ENCODE measurements around the gene ZC3H12A. TPM values are rescaled to one million over a fixed set of nuclear protein-coding genes. Genes with fewer than 3 reads are reported as not detected.

Gene ZC3H12A
- total RNA-seq, 6 experiments from 2014 or later, result 5.6 to 7.0 (median 6.3) TPM

- H3K27me3 Mint-ChIP-seq (ENCODE audit: insufficient read depth), result no peaks in the 10 kb centered on the region; the same call in none of the 2 replicates
Observed at GRCh38 chr1:37472994-37473393, 1.4 kb upstream of the ZC3H12A start.

DNA sequence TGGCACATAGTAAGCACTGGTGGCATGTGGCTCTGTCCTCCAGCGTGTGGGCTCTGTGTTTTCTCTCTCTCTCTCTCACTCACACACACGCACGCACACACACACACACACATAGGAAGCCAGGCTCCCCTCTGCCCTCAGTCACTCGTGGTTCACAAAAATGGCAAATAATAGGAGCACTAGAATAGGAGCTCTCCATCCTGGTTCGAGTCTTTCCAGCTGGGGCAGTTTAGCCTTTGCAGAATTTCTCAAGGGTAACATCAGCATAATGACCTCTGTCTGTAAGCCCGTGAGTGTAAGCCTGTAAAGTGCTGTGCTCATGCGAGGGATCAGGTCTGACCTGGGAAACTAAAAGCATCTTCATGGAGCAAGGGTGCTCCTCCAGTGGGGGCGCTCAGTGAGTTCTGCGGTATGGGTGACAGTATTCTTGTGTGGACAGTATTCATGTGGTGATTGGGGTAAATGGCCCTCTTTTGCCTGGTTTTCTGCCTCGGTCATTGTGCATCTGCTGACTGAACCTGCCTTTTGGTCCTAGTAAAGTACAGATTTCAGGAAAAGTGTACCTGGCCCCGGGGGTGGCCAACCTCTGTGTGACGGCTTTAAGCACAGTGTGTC is 842 bp upstream of the ZC3H12A start:
- Mint-ChIP-seq H3K27me3 (ENCODE audit: insufficient read depth) (no peaks in the 10 kb centered on the region; the same call in none of the 2 replicates), H3K27ac (peak overlapping the region; percentile 69), H3K4me3 (peak overlapping the region; percentile 77), H3K4me1 (ENCODE audit: low read depth) (peaks cover 73% of the 10 kb centered on the region), H3K9me3 (no peaks in the 10 kb centered on the region), H3K36me3 (ENCODE audit: low read depth) (peaks cover 12% of the 10 kb centered on the region; the same call in 1 of the 2 replicates)
- no peak for DNase-seq
- TF ChIP-seq, protein P1, sequence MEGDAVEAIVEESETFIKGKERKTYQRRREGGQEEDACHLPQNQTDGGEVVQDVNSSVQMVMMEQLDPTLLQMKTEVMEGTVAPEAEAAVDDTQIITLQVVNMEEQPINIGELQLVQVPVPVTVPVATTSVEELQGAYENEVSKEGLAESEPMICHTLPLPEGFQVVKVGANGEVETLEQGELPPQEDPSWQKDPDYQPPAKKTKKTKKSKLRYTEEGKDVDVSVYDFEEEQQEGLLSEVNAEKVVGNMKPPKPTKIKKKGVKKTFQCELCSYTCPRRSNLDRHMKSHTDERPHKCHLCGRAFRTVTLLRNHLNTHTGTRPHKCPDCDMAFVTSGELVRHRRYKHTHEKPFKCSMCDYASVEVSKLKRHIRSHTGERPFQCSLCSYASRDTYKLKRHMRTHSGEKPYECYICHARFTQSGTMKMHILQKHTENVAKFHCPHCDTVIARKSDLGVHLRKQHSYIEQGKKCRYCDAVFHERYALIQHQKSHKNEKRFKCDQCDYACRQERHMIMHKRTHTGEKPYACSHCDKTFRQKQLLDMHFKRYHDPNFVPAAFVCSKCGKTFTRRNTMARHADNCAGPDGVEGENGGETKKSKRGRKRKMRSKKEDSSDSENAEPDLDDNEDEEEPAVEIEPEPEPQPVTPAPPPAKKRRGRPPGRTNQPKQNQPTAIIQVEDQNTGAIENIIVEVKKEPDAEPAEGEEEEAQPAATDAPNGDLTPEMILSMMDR (IDR thresholded peaks at IDR 0.05), result no peak; the same call in 1 of the 2 replicates

More at GRCh38 chr1:37472994-37473393, 1.4 kb upstream of the ZC3H12A start:
- Mint-ChIP-seq H3K36me3 (ENCODE audit: low read depth) (peaks cover 7% of the 10 kb centered on the region; the same call in 1 of the 2 replicates), H3K9me3 (no peaks in the 10 kb centered on the region), H3K4me3 (peak overlapping the region; percentile 77), H3K27ac (peak overlapping the region; percentile 95), H3K4me1 (ENCODE audit: low read depth) (peaks cover 67% of the 10 kb centered on the region)
- TF ChIP-seq, protein P1 (IDR thresholded peaks at IDR 0.05), result no peak
- DNase-seq, result no peak

- DNase-seq, result peak; percentile 51
- no peaks in the 10 kb centered on the region; the same call in none of the 2 replicates for H3K27me3 Mint-ChIP-seq (ENCODE audit: insufficient read depth)
- H3K36me3 Mint-ChIP-seq (ENCODE audit: low read depth), result peaks cover 12% of the 10 kb centered on the region; the same call in 1 of the 2 replicates
- peaks cover 81% of the 10 kb centered on the region for H3K4me1 Mint-ChIP-seq (ENCODE audit: low read depth)
- no peaks in the 10 kb centered on the region for H3K9me3 Mint-ChIP-seq
- peak overlapping the region; percentile 100 for H3K27ac Mint-ChIP-seq
- H3K4me3 Mint-ChIP-seq, result peak overlapping the region; percentile 89
- TF ChIP-seq, protein P1 (IDR thresholded peaks at IDR 0.05), result no peak
Observed at GRCh38 chr1:37474697-37475379, 458 bp downstream of the ZC3H12A start.

DNA sequence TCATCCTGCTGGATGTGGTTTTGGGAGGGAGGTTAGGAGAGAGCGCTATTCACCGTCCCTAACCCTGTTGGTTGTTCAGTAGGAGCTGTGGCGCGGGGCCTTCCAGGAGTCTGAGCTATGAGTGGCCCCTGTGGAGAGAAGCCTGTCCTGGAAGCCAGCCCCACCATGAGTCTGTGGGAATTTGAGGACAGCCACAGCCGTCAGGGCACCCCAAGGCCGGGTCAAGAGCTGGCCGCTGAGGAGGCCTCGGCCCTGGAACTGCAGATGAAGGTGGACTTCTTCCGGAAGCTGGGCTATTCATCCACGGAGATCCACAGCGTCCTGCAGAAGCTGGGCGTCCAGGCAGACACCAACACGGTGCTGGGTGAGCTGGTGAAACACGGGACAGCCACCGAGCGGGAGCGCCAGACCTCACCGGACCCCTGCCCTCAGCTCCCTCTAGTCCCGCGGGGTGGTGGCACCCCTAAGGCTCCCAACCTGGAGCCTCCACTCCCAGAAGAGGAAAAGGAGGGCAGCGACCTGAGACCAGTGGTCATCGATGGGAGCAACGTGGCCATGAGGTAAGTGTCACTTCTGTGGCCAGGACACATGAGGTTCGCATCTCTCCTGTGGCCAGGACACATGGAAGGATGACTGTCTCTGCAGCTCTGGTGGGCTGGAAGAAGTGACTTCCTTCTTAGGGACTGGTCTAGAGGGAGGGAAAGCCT is 1.2 kb downstream of the ZC3H12A start:
- H3K27ac Mint-ChIP-seq, result peak overlapping the region; percentile 100
- TF ChIP-seq, protein P1 (IDR thresholded peaks at IDR 0.05), result no peak
- no peak for DNase-seq
- H3K9me3 Mint-ChIP-seq, result no peaks in the 10 kb centered on the region
- H3K4me1 Mint-ChIP-seq (ENCODE audit: low read depth), result peaks cover 81% of the 10 kb centered on the region
- H3K36me3 Mint-ChIP-seq (ENCODE audit: low read depth), result peaks cover 12% of the 10 kb centered on the region; the same call in 1 of the 2 replicates
- H3K27me3 Mint-ChIP-seq (ENCODE audit: insufficient read depth), result no peaks in the 10 kb centered on the region; the same call in none of the 2 replicates
- peak overlapping the region; percentile 89 for H3K4me3 Mint-ChIP-seq

GRCh38 chr1:37476087-37476452 is 1.7 kb downstream of the ZC3H12A start:
- Mint-ChIP-seq H3K4me3 (peak overlapping the region; percentile 89), H3K4me1 (ENCODE audit: low read depth) (peaks cover 80% of the 10 kb centered on the region), H3K9me3 (no peaks in the 10 kb centered on the region), H3K27me3 (ENCODE audit: insufficient read depth) (no peaks in the 10 kb centered on the region; the same call in none of the 2 replicates), H3K36me3 (ENCODE audit: low read depth) (peaks cover 12% of the 10 kb centered on the region; the same call in 1 of the 2 replicates), H3K27ac (peak overlapping the region; percentile 100)
- no peak for DNase-seq
- TF ChIP-seq, protein P1 (IDR thresholded peaks at IDR 0.05), result no peak

Data from HFFc6 (cell line).